Esophagus (tissue), 2 donors: ENCODE data around the gene MARCHF7. TPM values are rescaled to one million over a fixed set of nuclear protein-coding genes. Genes with fewer than 3 reads are reported as not detected.

Experiments used
- H3K27ac ChIP-seq, 2 donors: one replicate each; pipeline ENCODE4 v1.5.1; 2013; ENCODE audit warnings: low read depth in 2 of 2, mild to moderate bottlenecking in 2 of 2, inconsistent platforms in 1 of 2, low read length in 1 of 2, moderate library complexity in 1 of 2
- H3K27me3 ChIP-seq, 2 donors: one replicate each; pipeline ENCODE4 v1.6.1; 2013; ENCODE audit warnings: low read length in 2 of 2, control low read depth in 1 of 2, mild to moderate bottlenecking in 1 of 2; ENCODE audit not compliant: insufficient read depth in 2 of 2, control insufficient read depth in 1 of 2
- H3K36me3 ChIP-seq, 2 donors: one replicate each; pipeline ENCODE4 v1.6.1; 2013; ENCODE audit warnings: low read length in 1 of 2; ENCODE audit not compliant: control insufficient read depth in 2 of 2, insufficient read depth in 2 of 2
- H3K4me1 ChIP-seq, 2 donors: one replicate each; pipeline ENCODE4 v1.6.1; 2013; ENCODE audit warnings: low read length in 1 of 2; ENCODE audit not compliant: control insufficient read depth in 2 of 2, insufficient read depth in 2 of 2
- H3K4me3 ChIP-seq, 2 donors: one replicate each; pipeline ENCODE4 v1.5.1; 2013; ENCODE audit warnings: low read length in 2 of 2, mild to moderate bottlenecking in 2 of 2, low read depth in 1 of 2, moderate library complexity in 1 of 2
- H3K9me3 ChIP-seq, 2 donors: one replicate each; pipeline ENCODE4 v1.6.1; 2013; ENCODE audit warnings: mild to moderate bottlenecking in 2 of 2, low read depth in 1 of 2, low read length in 1 of 2, moderate library complexity in 1 of 2; ENCODE audit not compliant: control insufficient read depth in 2 of 2, insufficient read depth in 1 of 2
- WGBS, 2 donors: extraction: QIAGEN DNeasy Blood & Tissue Kit; methylation state at CpG; one replicate each; pipeline ENCODE4 v1.1.7; 2013; 5-methylcytosine and 5-hydroxymethylcytosine counted together
- polyA plus RNA-seq, 2 donors: library from polyadenylated mRNA; stranded (reverse); fragments of 200-250 nt; gene quantifications; one replicate each; pipeline ENCODE4 v1.2.3, GENCODE V29; 2013
- donor health status: healthy with polysubstance abuse.
- donor health status: Bipolar disorder and iron deficiency.

The MARCHF7 gene
- polyA plus RNA-seq, 2 donors, result 43.1 to 50.2 TPM

DNA sequence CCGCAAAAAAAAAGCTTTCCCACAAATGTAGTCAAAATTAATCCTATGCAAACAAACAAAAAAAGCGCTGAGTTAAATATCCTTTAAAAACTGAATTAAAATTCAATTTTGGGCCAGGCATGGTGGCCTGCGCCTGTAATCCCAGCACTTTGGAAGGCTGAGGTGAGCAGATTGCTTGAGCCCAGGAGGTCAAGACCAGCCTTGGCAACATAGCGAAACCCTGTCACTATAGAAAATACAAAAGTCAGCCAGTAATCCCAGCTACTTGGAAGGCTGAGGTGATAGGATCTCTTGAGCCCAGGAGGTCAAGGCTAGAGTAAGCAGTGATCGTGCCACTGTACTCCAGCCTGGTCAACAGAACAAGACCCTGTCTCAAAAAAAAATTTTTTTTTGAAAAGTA is 8.8 kb upstream of the MARCHF7 start:
- Histone ChIP-seq H3K4me3 (no peak overlapping the region), H3K4me1 (no peaks in the 10 kb centered on the region), H3K27me3 (no peaks in the 10 kb centered on the region), H3K36me3 (peaks cover 0 to 3% of the 10 kb centered on the region in 2 donors), H3K27ac (no peak overlapping the region), H3K9me3 (no peaks in the 10 kb centered on the region)
- 96 to 98% methylated on average over 5 of the region's 5 CpGs for WGBS, 2 donors

DNA sequence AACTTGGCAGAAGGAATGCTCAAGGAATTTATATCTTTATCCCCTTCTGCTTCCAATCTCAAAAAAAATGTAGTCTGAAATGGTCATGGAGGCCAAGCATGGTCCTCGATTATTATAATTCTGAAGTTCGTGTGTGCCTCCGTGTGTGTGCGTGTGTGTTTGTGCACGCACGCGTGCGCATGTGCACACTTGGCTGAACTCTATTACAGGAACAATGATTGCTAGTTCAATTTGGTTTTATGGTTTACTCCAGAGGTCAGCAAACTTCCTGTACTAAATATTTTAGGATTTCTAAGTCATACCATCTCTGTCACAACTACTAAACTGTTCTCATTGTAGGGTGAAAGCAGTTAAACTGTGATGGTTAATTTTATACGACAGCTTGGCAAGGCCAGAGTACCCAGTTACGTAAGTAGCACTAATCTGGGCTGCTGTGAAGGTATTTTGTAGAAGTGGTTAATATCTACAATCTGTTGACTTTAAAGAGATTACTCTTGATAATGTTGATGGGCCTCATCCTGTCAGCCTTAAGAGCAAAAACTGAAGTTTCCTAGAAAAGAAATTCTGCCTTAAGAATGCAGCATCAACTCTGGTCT is 5.8 kb upstream of the MARCHF7 start:
- Histone ChIP-seq H3K27ac (no peak overlapping the region), H3K9me3 (no peaks in the 10 kb centered on the region), H3K27me3 (no peaks in the 10 kb centered on the region), H3K36me3 (no peaks in the 10 kb centered on the region), H3K4me3 (no peak overlapping the region), H3K4me1 (no peaks in the 10 kb centered on the region)
- 64 to 76% methylated on average over 10 of the region's 10 CpGs for WGBS, 2 donors

DNA sequence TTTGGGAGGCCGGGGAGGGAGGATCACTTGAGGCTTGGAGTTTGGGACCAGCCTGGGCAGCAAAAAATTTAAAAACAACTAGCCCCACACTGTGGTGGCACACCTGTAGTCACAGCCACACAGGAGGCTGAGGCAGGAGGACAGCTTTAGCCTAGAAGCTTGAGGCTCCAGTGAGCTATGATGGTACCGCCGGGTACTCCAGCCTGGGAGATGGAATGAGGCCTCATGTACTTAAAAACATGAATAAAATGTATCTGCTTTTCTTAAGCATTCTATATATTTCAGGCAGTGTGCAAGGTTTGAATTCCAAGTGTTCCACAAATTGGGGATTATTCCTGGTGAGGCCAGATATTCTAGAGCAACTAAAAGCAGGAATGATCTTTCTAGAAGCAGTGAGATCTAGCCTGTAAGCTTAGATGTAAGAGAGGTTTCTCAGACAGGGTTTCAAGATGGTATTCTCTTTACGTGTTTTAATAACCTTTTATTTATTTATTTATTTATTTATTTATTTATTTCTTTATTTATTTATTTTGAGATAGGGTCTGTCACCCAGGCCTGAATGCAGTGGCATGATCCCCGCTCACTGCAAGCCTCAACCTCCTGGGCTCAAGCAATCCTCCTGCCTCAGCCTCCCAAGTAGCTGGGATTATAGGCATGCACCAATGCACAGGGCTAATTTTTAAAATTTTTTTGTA is 4.1 kb upstream of the MARCHF7 start:
- H3K4me3 ChIP-seq, result no peak overlapping the region
- H3K4me1 ChIP-seq, result no peaks in the 10 kb centered on the region
- H3K36me3 ChIP-seq, result no peaks in the 10 kb centered on the region
- no peak overlapping the region for H3K27ac ChIP-seq
- WGBS, 2 donors, result 97 to 98% methylated on average over 5 of the region's 5 CpGs
- H3K9me3 ChIP-seq, result no peaks in the 10 kb centered on the region
- H3K27me3 ChIP-seq, result no peaks in the 10 kb centered on the region

DNA sequence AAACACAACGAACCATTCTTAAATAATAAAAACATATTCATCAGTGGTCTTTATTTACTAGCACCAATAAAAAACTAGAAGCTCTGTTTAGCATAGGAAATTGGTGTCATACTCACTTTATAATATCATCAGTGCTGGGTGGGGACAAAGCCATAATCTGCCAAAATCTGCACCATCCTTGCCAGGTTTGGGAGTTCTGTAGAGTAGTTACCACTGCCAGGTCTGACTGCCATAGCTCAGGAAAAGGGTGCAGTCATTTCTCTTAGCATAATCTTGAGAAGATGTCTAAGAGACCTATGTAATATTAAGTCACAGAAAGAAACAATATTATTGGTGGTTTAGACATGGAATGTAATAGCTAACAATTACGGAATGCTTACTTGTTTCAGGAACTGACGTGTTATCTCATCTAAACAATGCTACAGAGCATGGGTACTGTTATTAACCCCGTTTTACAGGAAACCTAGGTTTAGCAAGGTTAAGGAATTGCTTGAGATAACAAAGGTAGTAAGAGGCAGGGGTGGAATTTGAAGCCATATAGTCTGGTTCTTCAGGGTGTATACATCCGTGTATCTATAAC is 1.6 kb upstream of the MARCHF7 start:
- H3K27ac ChIP-seq, result no peak overlapping the region
- WGBS, 2 donors, result 57 to 59% methylated on average over 5 of the region's 5 CpGs
- peaks cover 0 to 3% of the 10 kb centered on the region in 2 donors for H3K36me3 ChIP-seq
- no peak overlapping the region for H3K4me3 ChIP-seq
- H3K4me1 ChIP-seq, result peaks cover 0 to 3% of the 10 kb centered on the region in 2 donors
- H3K9me3 ChIP-seq, result no peaks in the 10 kb centered on the region
- no peaks in the 10 kb centered on the region for H3K27me3 ChIP-seq

DNA sequence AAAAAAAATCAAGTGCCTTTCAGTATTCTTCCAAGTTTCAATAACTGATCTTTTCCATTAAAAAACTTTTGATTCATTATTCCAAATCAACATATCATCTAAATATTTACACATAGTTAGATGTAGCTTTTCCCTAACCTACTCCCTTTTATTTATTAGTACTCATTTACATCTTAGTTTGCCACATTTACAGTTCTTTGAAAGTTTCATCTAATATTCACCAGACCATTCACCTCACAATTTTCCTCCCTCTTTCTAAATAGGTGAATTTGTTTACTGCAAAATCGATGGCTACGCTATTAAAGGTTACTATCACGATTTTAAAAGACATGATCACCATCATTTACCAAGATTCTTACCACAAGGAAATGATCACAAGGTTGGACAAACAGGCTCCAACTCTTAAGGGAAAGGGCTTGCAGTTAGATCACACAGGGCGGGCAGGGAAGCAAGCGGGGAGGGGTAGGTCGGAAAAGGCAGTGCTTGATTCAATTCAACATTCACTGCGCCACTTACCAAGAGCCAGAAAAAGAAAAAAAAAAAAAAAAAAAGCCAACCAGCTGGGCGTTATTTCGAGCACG is 654 bp upstream of the MARCHF7 start:
- Histone ChIP-seq H3K27ac (peak overlapping the region; percentile 97 to 98), H3K4me3 (peak overlapping the region; percentile 77 to 92), H3K36me3 (peaks cover 0 to 6% of the 10 kb centered on the region in 2 donors), H3K9me3 (no peaks in the 10 kb centered on the region), H3K27me3 (no peaks in the 10 kb centered on the region), H3K4me1 (peaks cover 3 to 6% of the 10 kb centered on the region in 2 donors)
- 1% methylated on average over 10 of the region's 10 CpGs for WGBS, 2 donors

DNA sequence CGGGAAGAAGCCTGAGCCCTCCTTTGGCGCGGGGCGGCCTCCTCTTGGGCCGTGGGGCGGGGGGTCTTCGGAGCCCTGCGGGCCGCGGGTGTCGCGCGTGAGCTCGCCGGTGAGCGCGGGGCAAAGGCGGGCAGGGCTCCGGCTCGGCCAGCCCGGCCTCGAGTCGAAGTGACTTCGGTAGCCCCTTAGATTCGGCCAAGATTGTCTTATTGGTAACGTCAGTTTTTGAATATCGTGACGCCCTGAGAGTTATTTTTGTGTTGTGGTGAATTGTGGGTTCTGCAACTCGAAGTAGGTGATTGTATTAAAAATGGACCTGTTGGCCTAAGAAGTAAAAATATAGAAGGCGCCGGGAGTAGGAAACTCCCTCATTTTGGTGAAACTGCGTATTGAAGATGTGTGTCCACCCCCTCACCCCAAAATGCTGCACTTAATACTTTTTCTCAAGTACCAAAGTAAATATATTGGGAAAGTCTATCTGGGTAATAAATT is 669 bp downstream of the MARCHF7 start:
- 0 to 1% methylated on average over 31 to 32 of the region's 32 CpGs for WGBS, 2 donors
- peak overlapping the region; percentile 77 to 92 for H3K4me3 ChIP-seq
- H3K9me3 ChIP-seq, result no peaks in the 10 kb centered on the region
- H3K27ac ChIP-seq, result peak overlapping the region; percentile 97 to 98
- peaks cover 3 to 9% of the 10 kb centered on the region in 2 donors for H3K4me1 ChIP-seq
- H3K27me3 ChIP-seq, result no peaks in the 10 kb centered on the region
- H3K36me3 ChIP-seq, result peaks cover 0 to 6% of the 10 kb centered on the region in 2 donors

DNA sequence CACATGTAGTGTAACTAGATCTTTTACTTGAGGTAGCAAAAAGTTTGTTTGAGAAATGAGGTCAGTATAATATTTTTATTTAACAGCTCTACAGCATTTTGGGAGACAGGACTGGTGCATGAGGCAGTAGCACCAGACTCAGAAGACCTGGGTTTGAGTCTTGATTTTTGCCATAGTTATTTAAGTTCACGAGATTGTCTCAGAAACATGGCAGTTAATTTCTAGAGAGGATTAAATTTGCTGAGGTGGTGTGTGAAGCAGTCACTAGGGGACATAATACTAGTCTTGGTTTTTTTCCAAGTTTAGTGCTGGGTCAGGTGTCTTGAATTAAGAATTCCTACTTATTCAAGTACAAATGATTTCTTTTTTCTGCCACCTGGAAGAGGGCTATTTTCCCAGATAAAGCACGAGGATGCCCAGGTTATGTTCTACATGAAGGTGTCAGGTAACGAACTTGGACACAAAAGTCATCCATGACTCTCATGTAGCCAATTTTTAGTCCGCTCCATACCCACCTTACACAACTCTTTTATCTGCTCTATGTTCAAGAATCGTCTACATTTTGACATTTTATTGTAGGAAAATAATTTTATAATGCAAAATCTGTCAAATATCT is 1.4 kb downstream of the MARCHF7 start:
- Histone ChIP-seq H3K36me3 (peaks cover 0 to 6% of the 10 kb centered on the region in 2 donors), H3K27ac (peak overlapping the region; percentile 61 to 62), H3K27me3 (no peaks in the 10 kb centered on the region), H3K4me1 (peaks cover 3 to 9% of the 10 kb centered on the region in 2 donors), H3K9me3 (no peaks in the 10 kb centered on the region), H3K4me3 (peak overlapping the region; percentile 12 to 77)
- 26 to 29% methylated on average over 5 of the region's 5 CpGs for WGBS, 2 donors

DNA sequence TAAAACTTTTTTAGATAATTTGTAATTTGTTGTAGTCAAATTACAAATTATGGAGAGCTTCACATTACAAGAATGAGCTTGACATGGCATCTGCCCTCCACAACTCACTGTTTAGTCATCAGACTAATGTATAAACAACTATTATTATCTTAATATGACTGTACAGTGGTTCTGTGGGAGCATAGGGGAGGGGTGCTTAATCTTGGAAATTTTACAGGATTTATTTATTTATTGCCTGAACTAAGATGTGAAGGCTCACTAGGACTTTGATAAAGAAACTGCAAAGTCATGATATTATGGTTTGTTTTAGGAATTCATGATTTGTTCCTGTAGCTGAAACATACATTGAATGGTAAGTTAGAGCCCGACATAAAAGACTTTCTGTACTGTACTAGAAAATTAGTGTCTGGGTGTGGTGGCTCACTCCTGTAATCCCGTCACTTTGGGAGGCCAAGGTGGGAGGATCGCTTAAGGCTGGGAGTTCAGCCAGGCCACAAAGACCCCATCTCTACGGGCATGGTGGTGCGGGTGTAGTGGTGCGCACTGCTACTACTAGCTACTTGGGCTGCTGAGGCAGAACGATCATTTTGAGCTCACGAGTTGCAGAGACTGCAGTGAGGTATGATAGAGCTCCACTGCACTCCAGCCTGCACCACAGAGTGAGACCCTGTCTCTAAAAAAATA is 2.1 kb downstream of the MARCHF7 start:
- WGBS, 2 donors, result 69 to 70% methylated on average over 8 of the region's 8 CpGs
- peak overlapping the region; percentile 57 to 87 for H3K27ac ChIP-seq

DNA sequence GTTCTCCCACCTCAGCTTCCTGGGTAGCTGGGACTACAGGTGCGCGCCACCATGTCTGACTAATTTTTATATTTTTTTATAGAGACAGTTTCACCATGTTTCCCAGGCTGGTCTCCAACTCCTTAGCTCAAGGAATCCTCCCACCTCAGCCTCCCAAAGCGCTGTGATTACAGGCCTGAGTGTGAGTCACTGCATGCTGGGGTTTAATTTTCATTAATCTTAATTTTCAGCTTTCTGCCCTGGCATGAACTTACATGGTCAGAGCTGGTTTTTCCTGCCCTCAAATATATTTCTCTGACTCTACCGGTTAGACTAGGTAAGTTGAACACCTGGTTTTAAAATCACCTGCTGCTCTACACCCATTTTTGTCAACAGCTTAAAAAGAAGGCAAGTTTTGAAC is 3.1 kb downstream of the MARCHF7 start:
- 68 to 71% methylated on average over 4 of the region's 4 CpGs for WGBS, 2 donors
- Histone ChIP-seq H3K27me3 (no peaks in the 10 kb centered on the region), H3K4me3 (peak overlapping the region in 1 of 2 donors; percentile 18), H3K9me3 (no peaks in the 10 kb centered on the region), H3K36me3 (peaks cover 0 to 8% of the 10 kb centered on the region in 2 donors), H3K4me1 (peaks cover 3 to 9% of the 10 kb centered on the region in 2 donors), H3K27ac (peak overlapping the region; percentile 73 to 75)

More for the DNA sequence above, 2.1 kb downstream of the MARCHF7 start:
- H3K27me3 ChIP-seq, result no peaks in the 10 kb centered on the region
- no peaks in the 10 kb centered on the region for H3K9me3 ChIP-seq
- H3K4me1 ChIP-seq, result peaks cover 3 to 9% of the 10 kb centered on the region in 2 donors
- peaks cover 0 to 6% of the 10 kb centered on the region in 2 donors for H3K36me3 ChIP-seq
- H3K4me3 ChIP-seq, result peak overlapping the region; percentile 29 to 77
